SU-DHL-6 (cell line): Measurements from ENCODE around the gene CDH23.

Experiments used
- H2AFZ ChIP-seq: fragments of 200-600 bp; sonication (generic); 2 replicates; pipeline ENCODE4 v1.6.1; 2014; ENCODE audit warnings: low read depth, mild to moderate bottlenecking, moderate library complexity, mixed read lengths, antibody characterized with exemption, low read length; ENCODE audit not compliant: severe bottlenecking
- H3F3A ChIP-seq: fragments of 200-600 bp; shearing (Covaris generic); 2 replicates; pipeline ENCODE4 v1.6.0; 2016; ENCODE audit warnings: antibody characterized with exemption, mild to moderate bottlenecking; ENCODE audit not compliant: insufficient read depth
- H3K27ac ChIP-seq: fragments of 200-600 bp; sonication (generic); 2 replicates; pipeline ENCODE4 v1.5.1; 2016; ENCODE audit warnings: low read depth, mild to moderate bottlenecking, low read length, moderate library complexity, mixed read lengths
- H3K27me3 ChIP-seq: fragments of 200-600 bp; sonication (generic), shearing (Covaris generic); 2 replicates; pipeline ENCODE4 v1.6.0; 2014; ENCODE audit warnings: mild to moderate bottlenecking, low read length
- H3K36me3 ChIP-seq: fragments of 200-600 bp; sonication (generic); 2 replicates; pipeline ENCODE4 v1.6.1; 2014; ENCODE audit warnings: mild to moderate bottlenecking, low read length, mixed read lengths
- H3K4me2 ChIP-seq: fragments of 300-600, 200-600 bp; shearing (Covaris generic), sonication (generic); 2 replicates; pipeline ENCODE4 v1.6.0; 2014; ENCODE audit warnings: low read length, low read depth, mild to moderate bottlenecking; ENCODE audit not compliant: poor library complexity, severe bottlenecking
- H3K4me3 ChIP-seq: fragments of 200-600 bp; sonication (generic); 2 replicates; pipeline ENCODE4 v1.5.1; 2014; ENCODE audit warnings: antibody characterized with exemption, low read length, mild to moderate bottlenecking, mixed read lengths; ENCODE audit not compliant: insufficient read depth, poor library complexity, severe bottlenecking
- H3K79me2 ChIP-seq: fragments of 200-600 bp; sonication (generic); 2 replicates; pipeline ENCODE4 v1.6.1; 2014; ENCODE audit warnings: mild to moderate bottlenecking, low read length, moderate library complexity; ENCODE audit not compliant: insufficient read depth
- H3K9ac ChIP-seq: fragments of 200-600 bp; sonication (generic); 2 replicates; pipeline ENCODE4 v1.7.0; 2014; ENCODE audit warnings: mild to moderate bottlenecking, low read length
- H3K9me2 ChIP-seq: fragments of 200-600 bp; sonication (generic); replicated peaks from 2 replicates; pipeline ENCODE4 v1.6.1; 2014; ENCODE audit warnings: low read length; ENCODE audit not compliant: insufficient read depth
- H3K9me3 ChIP-seq: fragments of 200-600 bp; sonication (generic); 2 replicates; pipeline ENCODE4 v1.6.1; 2014; ENCODE audit warnings: low read length, mixed read lengths; ENCODE audit not compliant: insufficient read depth
- H4K20me1 ChIP-seq: fragments of 200-600 bp; sonication (generic); 2 replicates; pipeline ENCODE4 v1.6.1; 2014; ENCODE audit warnings: low read depth, mild to moderate bottlenecking, antibody characterized with exemption, low read length, moderate library complexity, mixed read lengths
- EZH2phosphoT487 ChIP-seq: fragments of 200-600 bp; sonication (generic), shearing (Covaris generic); conservative IDR thresholded peaks from 2 replicates; pipeline ENCODE4 v1.6.1; 2018; ENCODE audit warnings: mild to moderate bottlenecking, antibody characterized with exemption, low read length, moderate library complexity, mixed read lengths
- TF ChIP-seq, protein P1 (sequence below): fragments of 200-600 bp; sonication (generic); IDR thresholded peaks from one replicate; pipeline ENCODE4 v1.5.1; 2017; ENCODE audit warnings: antibody characterized with exemption, mild to moderate bottlenecking, low read length, moderate library complexity; ENCODE audit not compliant: insufficient read depth, poor library complexity, severe bottlenecking

The CDH23 gene

GRCh38 chr10:71394926-71395562 lies 1.7 kb upstream of the CDH23 start:
- Histone ChIP-seq H3K9me3 (no peaks in the 10 kb centered on the region), H3K36me3 (no peaks in the 10 kb centered on the region), H3K27me3 (no peaks in the 10 kb centered on the region; the same call in 1 of the 2 replicates), H3F3A (no peaks in the 10 kb centered on the region), H3K79me2 (no peaks in the 10 kb centered on the region), H4K20me1 (no peaks in the 10 kb centered on the region), H3K4me3 (no peak overlapping the region), H3K4me2 (no peak overlapping the region), H3K27ac (no peak overlapping the region), H3K9me2 (no peaks in the 10 kb centered on the region), H2AFZ (no peak overlapping the region), H3K9ac (no peak overlapping the region)
- TF ChIP-seq, protein P1, sequence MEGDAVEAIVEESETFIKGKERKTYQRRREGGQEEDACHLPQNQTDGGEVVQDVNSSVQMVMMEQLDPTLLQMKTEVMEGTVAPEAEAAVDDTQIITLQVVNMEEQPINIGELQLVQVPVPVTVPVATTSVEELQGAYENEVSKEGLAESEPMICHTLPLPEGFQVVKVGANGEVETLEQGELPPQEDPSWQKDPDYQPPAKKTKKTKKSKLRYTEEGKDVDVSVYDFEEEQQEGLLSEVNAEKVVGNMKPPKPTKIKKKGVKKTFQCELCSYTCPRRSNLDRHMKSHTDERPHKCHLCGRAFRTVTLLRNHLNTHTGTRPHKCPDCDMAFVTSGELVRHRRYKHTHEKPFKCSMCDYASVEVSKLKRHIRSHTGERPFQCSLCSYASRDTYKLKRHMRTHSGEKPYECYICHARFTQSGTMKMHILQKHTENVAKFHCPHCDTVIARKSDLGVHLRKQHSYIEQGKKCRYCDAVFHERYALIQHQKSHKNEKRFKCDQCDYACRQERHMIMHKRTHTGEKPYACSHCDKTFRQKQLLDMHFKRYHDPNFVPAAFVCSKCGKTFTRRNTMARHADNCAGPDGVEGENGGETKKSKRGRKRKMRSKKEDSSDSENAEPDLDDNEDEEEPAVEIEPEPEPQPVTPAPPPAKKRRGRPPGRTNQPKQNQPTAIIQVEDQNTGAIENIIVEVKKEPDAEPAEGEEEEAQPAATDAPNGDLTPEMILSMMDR = no peak
- no peak for TF ChIP-seq EZH2phosphoT487

GRCh38 chr10:71395621-71396020 lies 1.1 kb upstream of the CDH23 start:
- no peak overlapping the region for H3K9ac ChIP-seq
- H3K4me2 ChIP-seq = no peak overlapping the region
- no peak overlapping the region for H3K4me3 ChIP-seq
- H3K36me3 ChIP-seq = no peaks in the 10 kb centered on the region
- no peaks in the 10 kb centered on the region for H3K9me2 ChIP-seq
- no peak for TF ChIP-seq EZH2phosphoT487
- TF ChIP-seq, protein P1 = no peak
- H3K27ac ChIP-seq = no peak overlapping the region
- no peaks in the 10 kb centered on the region for H4K20me1 ChIP-seq
- no peaks in the 10 kb centered on the region for H3K79me2 ChIP-seq
- no peaks in the 10 kb centered on the region for H3K27me3 ChIP-seq
- H2AFZ ChIP-seq = no peak overlapping the region
- no peaks in the 10 kb centered on the region for H3K9me3 ChIP-seq
- no peaks in the 10 kb centered on the region for H3F3A ChIP-seq

GRCh38 chr10:71396084-71396710 lies 523 bp upstream of the CDH23 start:
- TF ChIP-seq EZH2phosphoT487 = no peak
- TF ChIP-seq, protein P1 = no peak
- Histone ChIP-seq H3K9me3 (no peaks in the 10 kb centered on the region), H3K36me3 (no peaks in the 10 kb centered on the region), H3K9me2 (no peaks in the 10 kb centered on the region), H3K27me3 (no peaks in the 10 kb centered on the region), H2AFZ (no peak overlapping the region), H3F3A (no peaks in the 10 kb centered on the region), H3K79me2 (no peaks in the 10 kb centered on the region), H3K27ac (no peak overlapping the region), H3K4me3 (no peak overlapping the region), H4K20me1 (no peaks in the 10 kb centered on the region), H3K9ac (no peak overlapping the region), H3K4me2 (no peak overlapping the region)
